Measurements from ENCODE around the gene DAGLA.

DNA sequence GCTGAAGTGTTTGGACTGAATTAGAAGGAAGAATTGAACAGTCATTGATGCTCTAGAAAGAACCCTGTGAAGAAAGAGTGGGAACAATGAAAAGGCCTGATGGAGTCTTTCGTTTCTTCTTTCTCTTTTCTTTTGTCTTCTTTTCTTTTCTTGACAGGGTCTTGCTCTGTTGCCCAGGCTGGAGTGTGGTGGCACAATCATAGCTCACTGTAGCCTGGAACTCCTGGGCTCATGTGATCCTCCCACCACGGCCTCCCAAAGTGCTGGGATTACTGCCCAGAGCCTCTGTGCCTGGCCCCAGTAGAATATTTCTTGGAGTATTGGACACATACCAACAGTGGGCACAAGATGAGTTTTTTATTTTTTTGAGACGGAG is 113.6 kb downstream of the DAGLA start:
- TF ChIP-seq FOXM1 (IDR thresholded peaks at IDR 0.05; ENCODE audit: borderline replicate concordance) (no peak), L3MBTL2 (conservative IDR thresholded peaks at IDR 0.05) (no peak), ARNT (IDR thresholded peaks at IDR 0.05) (no peak), NFRKB (IDR thresholded peaks at IDR 0.05) (no peak), SUZ12 (IDR thresholded peaks at IDR 0.05) (no peak), TARDBP (IDR thresholded peaks at IDR 0.05) (no peak), SP1 (IDR thresholded peaks at IDR 0.05) (no peak), FOXA1 (IDR thresholded peaks at IDR 0.05) (no peak), BHLHE40 (IDR thresholded peaks at IDR 0.05; ENCODE audit: borderline replicate concordance) (no peak), FOXK2 (IDR thresholded peaks at IDR 0.05) (no peak), ZNF384 (IDR thresholded peaks at IDR 0.05) (no peak)
- TF ChIP-seq, protein P1, sequence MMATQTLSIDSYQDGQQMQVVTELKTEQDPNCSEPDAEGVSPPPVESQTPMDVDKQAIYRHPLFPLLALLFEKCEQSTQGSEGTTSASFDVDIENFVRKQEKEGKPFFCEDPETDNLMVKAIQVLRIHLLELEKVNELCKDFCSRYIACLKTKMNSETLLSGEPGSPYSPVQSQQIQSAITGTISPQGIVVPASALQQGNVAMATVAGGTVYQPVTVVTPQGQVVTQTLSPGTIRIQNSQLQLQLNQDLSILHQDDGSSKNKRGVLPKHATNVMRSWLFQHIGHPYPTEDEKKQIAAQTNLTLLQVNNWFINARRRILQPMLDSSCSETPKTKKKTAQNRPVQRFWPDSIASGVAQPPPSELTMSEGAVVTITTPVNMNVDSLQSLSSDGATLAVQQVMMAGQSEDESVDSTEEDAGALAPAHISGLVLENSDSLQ (IDR thresholded peaks at IDR 0.05): no peak
